Retinal pigment epithelial cell (primary cell): ENCODE data around the gene DLGAP1.

Experiments
- DNase-seq: peaks from one replicate; pipeline ENCODE4 v3.0.0-alpha.2; 2010; ENCODE audit warnings: low read depth
- H3K4me3 ChIP-seq: 2 replicates; pipeline ENCODE4 v1.5.1; 2011; ENCODE audit warnings: mild to moderate bottlenecking, low read length, control low read depth, moderate library complexity
- TF ChIP-seq, protein P1 (sequence below): conservative IDR thresholded peaks from 2 replicates; pipeline ENCODE4 v1.5.1; 2011; ENCODE audit warnings: low read depth, low read length, control low read depth, inconsistent platforms

The DLGAP1 gene

DNA sequence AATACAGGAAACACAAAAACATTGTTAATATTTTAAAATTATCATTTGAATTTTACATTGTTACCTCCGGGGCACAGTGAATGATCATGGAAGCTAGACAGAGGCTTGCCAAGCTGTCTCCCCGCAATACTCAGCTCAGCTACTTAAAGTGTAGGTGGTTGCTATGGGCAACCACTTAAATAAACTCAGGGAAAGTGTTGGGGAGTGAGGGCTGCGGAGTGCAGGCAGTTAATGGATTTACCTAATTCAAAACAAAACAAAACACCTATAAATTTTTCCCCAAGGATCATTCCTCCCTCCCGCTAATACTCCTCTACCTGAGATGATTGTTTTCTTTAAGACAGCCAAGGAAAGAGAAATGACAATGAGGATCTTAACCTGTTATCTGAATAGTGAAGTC is 655.6 kb downstream of the DLGAP1 start:
- no peak for DNase-seq
- TF ChIP-seq, protein P1, sequence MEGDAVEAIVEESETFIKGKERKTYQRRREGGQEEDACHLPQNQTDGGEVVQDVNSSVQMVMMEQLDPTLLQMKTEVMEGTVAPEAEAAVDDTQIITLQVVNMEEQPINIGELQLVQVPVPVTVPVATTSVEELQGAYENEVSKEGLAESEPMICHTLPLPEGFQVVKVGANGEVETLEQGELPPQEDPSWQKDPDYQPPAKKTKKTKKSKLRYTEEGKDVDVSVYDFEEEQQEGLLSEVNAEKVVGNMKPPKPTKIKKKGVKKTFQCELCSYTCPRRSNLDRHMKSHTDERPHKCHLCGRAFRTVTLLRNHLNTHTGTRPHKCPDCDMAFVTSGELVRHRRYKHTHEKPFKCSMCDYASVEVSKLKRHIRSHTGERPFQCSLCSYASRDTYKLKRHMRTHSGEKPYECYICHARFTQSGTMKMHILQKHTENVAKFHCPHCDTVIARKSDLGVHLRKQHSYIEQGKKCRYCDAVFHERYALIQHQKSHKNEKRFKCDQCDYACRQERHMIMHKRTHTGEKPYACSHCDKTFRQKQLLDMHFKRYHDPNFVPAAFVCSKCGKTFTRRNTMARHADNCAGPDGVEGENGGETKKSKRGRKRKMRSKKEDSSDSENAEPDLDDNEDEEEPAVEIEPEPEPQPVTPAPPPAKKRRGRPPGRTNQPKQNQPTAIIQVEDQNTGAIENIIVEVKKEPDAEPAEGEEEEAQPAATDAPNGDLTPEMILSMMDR, result no peak
- no peak overlapping the region for H3K4me3 ChIP-seq

- no peak overlapping the region for H3K4me3 ChIP-seq
- TF ChIP-seq, protein P1, result no peak
- no peak for DNase-seq
Observed at GRCh38 chr18:3798032-3798431, 657.1 kb downstream of the DLGAP1 start.

- TF ChIP-seq, protein P1, result no peak
- DNase-seq, result no peak
- no peak overlapping the region for H3K4me3 ChIP-seq
Observed at GRCh38 chr18:3796434-3796833, 658.7 kb downstream of the DLGAP1 start.

DNA sequence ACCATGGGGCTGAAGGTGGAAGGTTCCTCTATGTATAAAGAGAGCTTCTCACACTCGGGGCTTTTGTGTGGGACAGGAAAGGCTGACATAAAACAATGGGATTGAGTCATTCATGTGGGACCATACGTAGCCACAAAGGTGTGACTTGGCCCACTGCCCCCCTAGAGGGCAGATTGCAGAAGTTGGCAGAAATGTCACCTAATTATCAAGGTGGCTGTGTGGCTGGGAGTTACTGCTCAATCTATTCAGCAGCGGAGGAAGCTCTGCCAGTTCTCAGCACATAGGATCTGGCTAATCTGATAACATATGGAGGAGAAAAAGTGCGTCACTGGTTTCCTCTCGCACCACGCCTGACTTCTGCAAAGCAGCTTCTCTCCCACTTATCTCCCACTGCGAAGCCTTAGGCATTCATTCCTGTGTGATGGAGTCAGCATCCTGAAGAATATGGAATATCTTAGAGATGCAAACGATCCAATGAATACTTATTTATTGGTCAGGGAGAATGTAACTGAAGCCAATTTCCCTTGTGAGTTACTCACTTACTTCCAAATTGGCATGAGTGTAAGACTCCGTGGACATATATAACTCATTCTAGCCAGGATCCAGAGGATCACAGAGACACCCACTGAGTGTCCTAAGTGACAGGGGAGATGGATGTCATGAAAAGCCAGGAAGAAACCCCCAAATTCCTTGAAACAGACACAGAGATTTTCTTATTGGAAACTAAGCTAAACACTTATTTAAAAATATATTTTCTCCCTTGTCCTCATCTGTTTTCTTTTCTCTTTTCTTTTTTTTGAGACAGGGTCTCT is 660.4 kb downstream of the DLGAP1 start:
- no peak overlapping the region for H3K4me3 ChIP-seq
- TF ChIP-seq, protein P1, result no peak
- no peak for DNase-seq

DNA sequence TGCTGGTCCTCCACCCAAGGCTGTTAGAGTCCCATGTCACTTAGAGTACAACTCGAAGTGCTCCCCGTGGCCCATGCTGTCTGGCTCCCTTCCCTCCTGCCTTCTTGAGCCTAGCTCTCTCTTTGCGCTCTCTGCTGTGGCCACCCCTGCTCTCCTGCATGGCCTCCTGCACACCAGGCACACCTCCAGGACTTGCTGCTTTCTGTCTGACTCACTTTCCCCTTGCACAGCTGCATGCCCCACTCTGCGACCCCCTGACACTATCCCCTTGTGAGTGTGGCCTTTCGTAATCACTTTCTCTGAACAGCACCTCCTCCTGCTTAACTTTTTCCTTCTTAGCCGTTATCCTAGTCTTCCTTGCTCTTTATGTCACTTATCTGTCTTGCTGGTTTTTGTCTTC is 661.6 kb downstream of the DLGAP1 start:
- H3K4me3 ChIP-seq, result no peak overlapping the region
- TF ChIP-seq, protein P1, result no peak
- no peak for DNase-seq

- H3K4me3 ChIP-seq, result no peak overlapping the region
- TF ChIP-seq, protein P1, result no peak
- DNase-seq, result no peak
Observed at GRCh38 chr18:3793111-3793510, 662.0 kb downstream of the DLGAP1 start.

DNA sequence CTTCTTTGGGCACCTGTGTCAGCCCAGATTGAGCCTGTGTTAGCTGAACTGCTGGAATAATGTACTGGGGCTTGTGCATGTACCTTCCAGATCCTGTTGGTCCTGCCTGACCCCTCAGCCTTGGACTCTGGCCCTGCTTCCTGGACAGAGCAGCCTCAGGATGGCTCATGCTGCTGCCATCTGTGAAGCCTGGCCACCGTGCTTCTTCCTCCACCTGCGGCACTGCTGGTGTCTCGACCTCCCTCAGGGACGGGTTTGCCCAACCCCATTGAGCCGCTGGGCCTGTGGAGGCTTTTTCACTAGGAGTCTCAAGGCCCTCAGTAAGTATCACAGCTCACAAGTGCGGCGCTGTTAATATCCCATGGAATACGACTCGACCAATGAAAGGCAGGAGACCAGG is 662.4 kb downstream of the DLGAP1 start:
- DNase-seq, result no peak
- TF ChIP-seq, protein P1, result no peak
- H3K4me3 ChIP-seq, result no peak overlapping the region
